ENCODE results near the gene ZNF365.

DNA sequence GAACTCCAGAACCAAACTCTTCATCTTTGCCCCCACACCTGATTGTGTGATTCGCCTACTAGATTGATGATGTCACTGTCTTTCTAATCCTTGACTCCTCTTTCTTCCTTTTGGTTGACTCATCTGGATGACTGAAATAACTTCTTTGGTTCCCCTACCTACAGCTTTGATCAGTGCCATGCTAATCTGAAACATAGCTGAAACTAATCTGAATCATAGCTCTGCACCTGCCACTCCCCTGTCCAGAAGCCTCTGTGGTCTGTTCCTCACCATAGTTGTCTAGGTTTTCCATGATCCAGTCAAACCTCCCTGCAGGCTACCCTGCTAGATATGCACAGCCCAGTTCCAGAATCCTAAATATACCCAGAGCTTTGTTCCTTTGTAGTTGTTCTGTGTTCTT, 51.9 kb downstream of the ZNF365 start:
- TF ChIP-seq, protein P1, sequence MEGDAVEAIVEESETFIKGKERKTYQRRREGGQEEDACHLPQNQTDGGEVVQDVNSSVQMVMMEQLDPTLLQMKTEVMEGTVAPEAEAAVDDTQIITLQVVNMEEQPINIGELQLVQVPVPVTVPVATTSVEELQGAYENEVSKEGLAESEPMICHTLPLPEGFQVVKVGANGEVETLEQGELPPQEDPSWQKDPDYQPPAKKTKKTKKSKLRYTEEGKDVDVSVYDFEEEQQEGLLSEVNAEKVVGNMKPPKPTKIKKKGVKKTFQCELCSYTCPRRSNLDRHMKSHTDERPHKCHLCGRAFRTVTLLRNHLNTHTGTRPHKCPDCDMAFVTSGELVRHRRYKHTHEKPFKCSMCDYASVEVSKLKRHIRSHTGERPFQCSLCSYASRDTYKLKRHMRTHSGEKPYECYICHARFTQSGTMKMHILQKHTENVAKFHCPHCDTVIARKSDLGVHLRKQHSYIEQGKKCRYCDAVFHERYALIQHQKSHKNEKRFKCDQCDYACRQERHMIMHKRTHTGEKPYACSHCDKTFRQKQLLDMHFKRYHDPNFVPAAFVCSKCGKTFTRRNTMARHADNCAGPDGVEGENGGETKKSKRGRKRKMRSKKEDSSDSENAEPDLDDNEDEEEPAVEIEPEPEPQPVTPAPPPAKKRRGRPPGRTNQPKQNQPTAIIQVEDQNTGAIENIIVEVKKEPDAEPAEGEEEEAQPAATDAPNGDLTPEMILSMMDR (IDR thresholded peaks at IDR 0.05), result no peak
- no peak for TF ChIP-seq POLR2A (IDR thresholded peaks at IDR 0.05)

Data from tibial nerve (tissue), 3 donors.